ENCODE results near the gene GABRD.

The GABRD gene

GRCh38 chr1:2060072-2060471, 40.9 kb downstream of the GABRD start:
- Histone ChIP-seq H3K4me3 (ENCODE audit: insufficient read length, low read depth) (no peak overlapping the region), H3K27me3 (ENCODE audit: insufficient read depth, insufficient read length) (no peaks in the 10 kb centered on the region)
- DNase-seq (ENCODE audit: low read depth, low spot score) = no peak

DNA sequence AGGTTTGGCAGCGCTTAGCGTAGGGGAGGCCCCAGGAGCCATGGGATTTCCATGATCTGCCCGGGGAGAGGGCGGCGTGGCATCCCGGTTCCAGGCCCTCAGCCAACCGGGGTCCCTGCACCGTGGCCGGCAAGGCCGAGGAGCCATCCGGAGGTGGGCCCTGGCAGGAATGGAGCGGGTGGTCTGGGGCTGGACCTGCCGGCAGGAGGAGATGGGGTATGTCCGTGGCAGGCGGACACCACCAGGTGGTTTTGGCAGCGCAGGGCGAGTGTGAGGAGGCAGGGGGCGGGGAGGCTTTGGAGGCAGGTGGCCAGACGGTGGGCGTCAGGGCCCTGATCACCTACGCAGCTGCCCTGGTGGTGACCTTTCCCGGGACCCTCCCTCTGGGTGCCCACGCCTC, 41.4 kb downstream of the GABRD start:
- Histone ChIP-seq H3K27me3 (ENCODE audit: insufficient read depth, insufficient read length) (no peaks in the 10 kb centered on the region), H3K9me3 (ENCODE audit: insufficient read depth, low read length) (no peaks in the 10 kb centered on the region), H3K9ac (ENCODE audit: insufficient read length, low read depth) (no peak overlapping the region), H3K4me3 (ENCODE audit: insufficient read length, low read depth) (no peak overlapping the region), H3K4me1 (ENCODE audit: insufficient read depth, insufficient read length) (peaks cover 6% of the 10 kb centered on the region), H3K36me3 (ENCODE audit: insufficient read depth, insufficient read length, low read length) (peaks cover 25% of the 10 kb centered on the region)
- DNase-seq (ENCODE audit: low read depth, low spot score) = no peak
- TF ChIP-seq SUZ12 (IDR thresholded peaks at IDR 0.05; ENCODE audit: extremely low read depth, insufficient read depth, insufficient read length) = no peak
- TF ChIP-seq ZNF274 (IDR thresholded peaks at IDR 0.05; ENCODE audit: low read depth, low read length) = no peak
- no peak for TF ChIP-seq YY1 (IDR thresholded peaks at IDR 0.05; ENCODE audit: insufficient read depth, insufficient read length)

More at GRCh38 chr1:2060072-2060471, 40.9 kb downstream of the GABRD start:
- TF ChIP-seq ZNF274 (IDR thresholded peaks at IDR 0.05; ENCODE audit: low read depth, low read length) = no peak
- TF ChIP-seq YY1 (IDR thresholded peaks at IDR 0.05; ENCODE audit: insufficient read depth, insufficient read length) = no peak
- TF ChIP-seq SUZ12 (IDR thresholded peaks at IDR 0.05; ENCODE audit: extremely low read depth, insufficient read depth, insufficient read length) = no peak
- Histone ChIP-seq H3K9me3 (ENCODE audit: insufficient read depth, low read length) (no peaks in the 10 kb centered on the region), H3K4me1 (ENCODE audit: insufficient read depth, insufficient read length) (peaks cover 6% of the 10 kb centered on the region), H3K9ac (ENCODE audit: insufficient read length, low read depth) (no peak overlapping the region), H3K36me3 (ENCODE audit: insufficient read depth, insufficient read length, low read length) (peaks cover 28% of the 10 kb centered on the region)

DNA sequence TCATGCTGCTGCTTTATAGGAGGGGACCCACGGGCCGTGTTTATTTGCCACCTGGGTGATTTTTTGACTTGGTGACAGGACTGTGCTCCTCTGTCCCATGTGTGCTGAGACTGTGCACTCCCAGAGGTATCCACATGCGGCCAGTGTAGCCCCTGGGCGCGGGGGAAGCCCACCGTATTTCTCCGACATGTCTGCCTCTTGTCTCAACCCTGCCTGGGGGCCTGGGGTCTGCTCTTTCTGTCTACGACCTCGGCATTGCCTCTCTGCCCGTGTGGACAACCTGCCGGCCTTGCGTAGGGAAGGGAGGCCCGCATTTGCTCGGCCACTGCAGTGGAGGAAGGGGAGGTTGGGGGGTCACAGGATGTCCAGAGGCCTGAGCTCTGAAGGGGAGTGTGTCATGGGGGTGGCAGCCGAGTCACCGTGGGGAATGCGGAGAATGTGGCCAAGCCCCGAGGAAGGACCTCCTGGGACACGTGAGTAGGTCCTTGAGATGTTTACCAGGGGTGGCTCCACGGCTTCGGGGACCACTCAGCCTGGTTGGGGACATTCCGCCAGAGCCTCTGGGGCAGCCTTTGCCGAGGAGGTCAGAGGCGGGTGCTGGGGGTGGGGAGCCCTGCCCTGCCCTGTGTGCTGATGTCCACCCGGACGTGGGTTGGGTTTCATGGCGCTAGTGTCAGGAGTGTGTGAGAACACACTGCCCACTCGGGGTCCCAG, 42.1 kb downstream of the GABRD start:
- peaks cover 6% of the 10 kb centered on the region for H3K4me1 ChIP-seq (ENCODE audit: insufficient read depth, insufficient read length)
- peaks cover 18% of the 10 kb centered on the region for H3K36me3 ChIP-seq (ENCODE audit: insufficient read depth, insufficient read length, low read length)
- no peaks in the 10 kb centered on the region for H3K27me3 ChIP-seq (ENCODE audit: insufficient read depth, insufficient read length)
- no peak overlapping the region for H3K4me3 ChIP-seq (ENCODE audit: insufficient read length, low read depth)
- H3K9ac ChIP-seq (ENCODE audit: insufficient read length, low read depth) = no peak overlapping the region
- no peak for TF ChIP-seq SUZ12 (IDR thresholded peaks at IDR 0.05; ENCODE audit: extremely low read depth, insufficient read depth, insufficient read length)
- TF ChIP-seq ZNF274 (IDR thresholded peaks at IDR 0.05; ENCODE audit: low read depth, low read length) = no peak
- TF ChIP-seq YY1 (IDR thresholded peaks at IDR 0.05; ENCODE audit: insufficient read depth, insufficient read length) = no peak
- no peak for DNase-seq (ENCODE audit: low read depth, low spot score)
- H3K9me3 ChIP-seq (ENCODE audit: insufficient read depth, low read length) = no peaks in the 10 kb centered on the region

DNA sequence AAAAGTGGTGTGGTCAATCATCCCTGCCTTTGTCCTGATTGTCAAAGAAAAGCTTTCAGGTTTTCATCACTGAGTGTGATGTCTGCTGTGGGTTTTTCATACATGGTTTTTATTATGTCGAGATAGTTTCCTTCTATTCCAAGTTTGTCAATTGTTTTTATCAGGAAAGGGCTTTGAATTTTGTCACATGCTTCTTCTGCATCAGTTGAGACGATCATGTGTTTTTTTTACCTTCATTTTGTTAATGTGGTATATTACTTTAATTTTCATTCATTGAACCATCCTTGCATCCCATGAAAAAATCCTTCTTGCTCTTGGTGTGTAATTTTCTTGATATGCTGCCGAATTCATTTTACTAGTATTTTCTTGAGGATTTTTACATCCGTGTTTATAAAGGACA, 46.6 kb downstream of the GABRD start:
- H3K9me3 ChIP-seq (ENCODE audit: insufficient read depth, low read length) = no peaks in the 10 kb centered on the region
- DNase-seq (ENCODE audit: low read depth, low spot score) = no peak
- TF ChIP-seq ZNF274 (IDR thresholded peaks at IDR 0.05; ENCODE audit: low read depth, low read length) = no peak
- TF ChIP-seq SUZ12 (IDR thresholded peaks at IDR 0.05; ENCODE audit: extremely low read depth, insufficient read depth, insufficient read length) = no peak
- no peak for TF ChIP-seq YY1 (IDR thresholded peaks at IDR 0.05; ENCODE audit: insufficient read depth, insufficient read length)
- H3K36me3 ChIP-seq (ENCODE audit: insufficient read depth, insufficient read length, low read length) = peaks cover 6% of the 10 kb centered on the region
- no peaks in the 10 kb centered on the region for H3K27me3 ChIP-seq (ENCODE audit: insufficient read depth, insufficient read length)
- H3K4me3 ChIP-seq (ENCODE audit: insufficient read length, low read depth) = no peak overlapping the region
- H3K9ac ChIP-seq (ENCODE audit: insufficient read length, low read depth) = no peak overlapping the region
- peaks cover 6% of the 10 kb centered on the region for H3K4me1 ChIP-seq (ENCODE audit: insufficient read depth, insufficient read length)

- no peak for TF ChIP-seq ZNF274 (IDR thresholded peaks at IDR 0.05; ENCODE audit: low read depth, low read length)
- no peak for TF ChIP-seq YY1 (IDR thresholded peaks at IDR 0.05; ENCODE audit: insufficient read depth, insufficient read length)
- no peak for TF ChIP-seq SUZ12 (IDR thresholded peaks at IDR 0.05; ENCODE audit: extremely low read depth, insufficient read depth, insufficient read length)
- no peak overlapping the region for H3K4me3 ChIP-seq (ENCODE audit: insufficient read length, low read depth)
- DNase-seq (ENCODE audit: low read depth, low spot score) = no peak
- no peak overlapping the region for H3K9ac ChIP-seq (ENCODE audit: insufficient read length, low read depth)
- no peaks in the 10 kb centered on the region for H3K4me1 ChIP-seq (ENCODE audit: insufficient read depth, insufficient read length)
- H3K9me3 ChIP-seq (ENCODE audit: insufficient read depth, low read length) = no peaks in the 10 kb centered on the region
- no peaks in the 10 kb centered on the region for H3K27me3 ChIP-seq (ENCODE audit: insufficient read depth, insufficient read length)
- peaks cover 3% of the 10 kb centered on the region for H3K36me3 ChIP-seq (ENCODE audit: insufficient read depth, insufficient read length, low read length)
These were observed 48.2 kb downstream of the GABRD start for GRCh38 chr1:2067393-2067792.

DNA sequence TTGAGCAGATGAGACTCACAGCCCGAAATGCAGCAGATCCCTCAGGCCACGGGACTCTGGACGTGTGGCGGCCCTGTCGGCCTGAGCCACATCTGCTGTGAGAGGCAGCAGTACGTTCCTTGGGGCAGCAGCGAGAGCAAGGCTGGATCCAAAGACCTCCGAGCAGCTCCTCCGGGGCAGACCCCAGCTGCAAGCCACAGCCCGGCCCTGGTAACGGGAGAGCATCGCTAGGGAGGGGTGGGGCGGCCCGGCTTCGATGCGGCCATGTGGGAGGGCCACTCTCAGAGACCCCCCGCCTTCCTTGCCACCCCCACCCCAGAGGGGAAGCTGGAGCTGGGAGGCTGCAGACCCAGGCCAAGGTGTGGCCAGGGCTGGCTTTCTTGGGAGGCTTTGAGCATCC, 48.8 kb downstream of the GABRD start:
- DNase-seq (ENCODE audit: low read depth, low spot score) = no peak
- no peaks in the 10 kb centered on the region for H3K27me3 ChIP-seq (ENCODE audit: insufficient read depth, insufficient read length)
- H3K9ac ChIP-seq (ENCODE audit: insufficient read length, low read depth) = no peak overlapping the region
- no peaks in the 10 kb centered on the region for H3K9me3 ChIP-seq (ENCODE audit: insufficient read depth, low read length)
- TF ChIP-seq YY1 (IDR thresholded peaks at IDR 0.05; ENCODE audit: insufficient read depth, insufficient read length) (no peak), ZNF274 (IDR thresholded peaks at IDR 0.05; ENCODE audit: low read depth, low read length) (no peak), SUZ12 (IDR thresholded peaks at IDR 0.05; ENCODE audit: extremely low read depth, insufficient read depth, insufficient read length) (no peak)
- no peaks in the 10 kb centered on the region for H3K4me1 ChIP-seq (ENCODE audit: insufficient read depth, insufficient read length)
- H3K4me3 ChIP-seq (ENCODE audit: insufficient read length, low read depth) = no peak overlapping the region
- H3K36me3 ChIP-seq (ENCODE audit: insufficient read depth, insufficient read length, low read length) = peaks cover 3% of the 10 kb centered on the region

- no peaks in the 10 kb centered on the region for H3K27me3 ChIP-seq (ENCODE audit: insufficient read depth, insufficient read length)
- H3K9ac ChIP-seq (ENCODE audit: insufficient read length, low read depth) = no peak overlapping the region
- TF ChIP-seq ZNF274 (IDR thresholded peaks at IDR 0.05; ENCODE audit: low read depth, low read length) = no peak
- TF ChIP-seq SUZ12 (IDR thresholded peaks at IDR 0.05; ENCODE audit: extremely low read depth, insufficient read depth, insufficient read length) = no peak
- TF ChIP-seq YY1 (IDR thresholded peaks at IDR 0.05; ENCODE audit: insufficient read depth, insufficient read length) = no peak
- no peak for DNase-seq (ENCODE audit: low read depth, low spot score)
- H3K4me3 ChIP-seq (ENCODE audit: insufficient read length, low read depth) = no peak overlapping the region
- H3K9me3 ChIP-seq (ENCODE audit: insufficient read depth, low read length) = no peaks in the 10 kb centered on the region
- H3K36me3 ChIP-seq (ENCODE audit: insufficient read depth, insufficient read length, low read length) = peaks cover 3% of the 10 kb centered on the region
- H3K4me1 ChIP-seq (ENCODE audit: insufficient read depth, insufficient read length) = peaks cover 4% of the 10 kb centered on the region
These were observed 49.8 kb downstream of the GABRD start for GRCh38 chr1:2068951-2069350.

Data from NT2/D1 (cell line).